GM23248 (cell line): ENCODE data around the gene AJM1. TPM values are rescaled to one million over a fixed set of nuclear protein-coding genes. Genes with fewer than 3 reads are reported as not detected.

Experiments
- DNase-seq: peaks from one replicate; pipeline ENCODE4 v3.0.0-alpha.2; 2015
- H2AFZ ChIP-seq: fragments of 200-600 bp; sonication (generic); 2 replicates; pipeline ENCODE4 v1.6.1; 2016; ENCODE audit warnings: antibody characterized with exemption
- H3F3A ChIP-seq: fragments of 200-600 bp; sonication (generic); 2 replicates; pipeline ENCODE4 v1.6.1; 2016; ENCODE audit warnings: mild to moderate bottlenecking, antibody characterized with exemption, mixed run types; ENCODE audit not compliant: insufficient read depth
- H3K27ac ChIP-seq: fragments of 200-600 bp; sonication (generic); 2 replicates; pipeline ENCODE4 v1.5.1; 2016; ENCODE audit warnings: mild to moderate bottlenecking
- H3K27me3 ChIP-seq: fragments of 200-600 bp; sonication (generic); replicated peaks from 2 replicates; pipeline ENCODE4 v1.6.1; 2016; ENCODE audit warnings: mild to moderate bottlenecking; ENCODE audit not compliant: insufficient read depth
- H3K36me3 ChIP-seq: fragments of 200-600 bp; sonication (generic); 2 replicates; pipeline ENCODE4 v1.6.1; 2016; ENCODE audit warnings: low read depth, mild to moderate bottlenecking
- H3K4me1 ChIP-seq: fragments of 200-600 bp; sonication (generic); 2 replicates; pipeline ENCODE4 v1.6.1; 2016; ENCODE audit warnings: mild to moderate bottlenecking; ENCODE audit not compliant: insufficient read depth
- H3K4me2 ChIP-seq: fragments of 200-600 bp; sonication (generic); one replicate; pipeline ENCODE4 v1.6.1; 2016; ENCODE audit warnings: mild to moderate bottlenecking; ENCODE audit not compliant: unreplicated experiment
- H3K4me3 ChIP-seq: fragments of 200-600 bp; sonication (generic); 2 replicates; pipeline ENCODE4 v1.5.1; 2016; ENCODE audit warnings: mild to moderate bottlenecking
- H3K79me2 ChIP-seq: fragments of 200-600 bp; sonication (generic); 2 replicates; pipeline ENCODE4 v1.6.1; 2016; ENCODE audit warnings: mild to moderate bottlenecking; ENCODE audit not compliant: insufficient read depth
- H3K9ac ChIP-seq: fragments of 200-600 bp; sonication (generic); 2 replicates; pipeline ENCODE4 v1.6.1; 2016; ENCODE audit warnings: mild to moderate bottlenecking
- H3K9me2 ChIP-seq: fragments of 200-600 bp; sonication (generic); 2 replicates; pipeline ENCODE4 v1.6.1; 2016; ENCODE audit warnings: mixed run types, mild to moderate bottlenecking, moderate library complexity; ENCODE audit not compliant: insufficient read depth
- H3K9me3 ChIP-seq: fragments of 200-600 bp; sonication (generic); one replicate; pipeline ENCODE4 v1.6.1; 2017; ENCODE audit warnings: low read depth
- H4K20me1 ChIP-seq: fragments of 200-600 bp; sonication (generic); 2 replicates; pipeline ENCODE4 v1.6.0; 2016; ENCODE audit not compliant: insufficient read depth
- EZH2 ChIP-seq: fragments of 200-600 bp; sonication (generic); IDR thresholded peaks from 2 replicates; pipeline ENCODE4 v1.6.1; 2018; ENCODE audit warnings: antibody characterized with exemption, mild to moderate bottlenecking; ENCODE audit not compliant: insufficient read depth, poor library complexity, severe bottlenecking
- EZH2phosphoT487 ChIP-seq: fragments of 200-600 bp; sonication (generic); IDR thresholded peaks from 2 replicates; pipeline ENCODE4 v1.6.1; 2018; ENCODE audit warnings: antibody characterized with exemption, moderate library complexity, mild to moderate bottlenecking, low read depth; ENCODE audit not compliant: insufficient read depth
- WGBS, 2 experiments: methylation state at CpG; one replicate each; pipeline ENCODE4 v1.1.6; 2015 to 2017; ENCODE audit warnings: low lambda C conversion rate in 2 of 2, low coverage in 1 of 2; ENCODE audit errors: missing lambda C conversion rate in 2 of 2; 5-methylcytosine and 5-hydroxymethylcytosine counted together
- in situ Hi-C: fragments of 300-500 bp; cut with MboI; formaldehyde crosslinking; loops from 2 replicates; pipeline ENCODE4 v1.15.0; 2020
- polyA plus RNA-seq: library from polyadenylated mRNA; unstranded; fragments of >200 nt; fragmentation: Nextera tagmentation; extraction: Ambion mirVana; gene quantifications from 2 replicates; pipeline ENCODE4 v1.2.1, GENCODE V29; 2016
- total RNA-seq: library from RNA; depleted of rRNA; stranded (reverse); fragments of >200 nt; shearing (Covaris generic); gene quantifications from 2 replicates; pipeline ENCODE4 v1.2.3, GENCODE V29; 2014

The AJM1 gene
- total and polyA plus RNA-seq, 2 experiments from 2014 or later, result 1.1 to 1.4 TPM

GRCh38 chr9:136860529-136860928 is 18.3 kb downstream of the AJM1 start:
- in situ Hi-C loops, result no loop called here
- Histone ChIP-seq H3K27me3 (no peaks in the 10 kb centered on the region), H3K4me1 (peaks cover 9% of the 10 kb centered on the region), H3K4me3 (no peak overlapping the region), H3K9me3 (no peaks in the 10 kb centered on the region), H3K27ac (no peak overlapping the region), H3K9ac (no peak overlapping the region), H2AFZ (no peak overlapping the region), H4K20me1 (no peaks in the 10 kb centered on the region), H3K36me3 (peaks cover 6% of the 10 kb centered on the region), H3K9me2 (no peaks in the 10 kb centered on the region), H3K4me2 (no peak overlapping the region), H3F3A (no peaks in the 10 kb centered on the region), H3K79me2 (peaks cover 29% of the 10 kb centered on the region)
- no peak for TF ChIP-seq EZH2phosphoT487
- no peak for TF ChIP-seq EZH2
- DNase-seq, result no peak
- 96 to 98% methylated on average over 9 of the region's 9 CpGs for WGBS, 2 experiments

DNA sequence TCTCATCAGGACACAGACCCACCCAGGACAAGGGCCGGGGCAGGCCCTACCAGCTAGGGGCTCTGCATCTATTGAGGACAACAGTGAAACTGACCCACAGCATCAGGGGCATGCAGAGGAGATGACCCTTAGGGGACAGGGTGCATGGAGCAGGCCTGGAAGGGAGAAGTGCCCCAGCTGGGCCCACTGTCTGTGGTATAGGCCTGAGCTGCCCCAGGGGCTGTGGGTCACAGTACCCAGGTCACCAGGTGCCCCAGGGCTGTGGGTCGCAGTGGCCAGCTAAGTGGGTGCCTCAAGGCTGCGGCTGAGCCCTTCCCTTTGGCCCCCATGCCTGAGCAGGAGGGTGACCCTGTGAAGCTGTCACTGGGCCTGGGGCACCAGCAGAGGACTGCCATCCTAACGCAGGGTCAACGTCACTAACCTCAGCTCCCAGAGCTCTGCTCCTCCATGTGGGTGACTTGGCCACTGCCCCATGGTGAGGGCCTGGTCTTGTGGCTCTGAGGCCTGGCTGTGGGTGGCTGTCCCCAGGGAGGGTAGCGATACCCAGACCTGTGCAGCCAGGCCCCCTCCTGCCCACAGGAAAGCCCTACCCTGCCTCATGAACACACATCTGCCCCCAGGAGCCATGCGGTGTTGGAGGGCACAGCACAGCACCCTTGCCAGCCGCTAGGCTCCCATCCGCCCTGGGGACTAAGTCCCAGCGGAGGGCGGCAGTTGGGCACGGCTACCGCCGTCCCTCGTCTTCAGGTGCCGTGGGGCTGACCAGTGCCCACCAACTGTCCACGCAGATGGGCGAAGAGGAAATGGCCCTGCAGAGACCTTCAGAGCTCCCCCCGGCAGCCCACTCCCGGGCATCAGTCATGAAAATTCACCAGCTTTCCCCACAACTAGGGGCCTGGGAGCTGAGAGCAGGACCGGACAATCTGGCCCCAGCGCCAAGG is 18.9 kb downstream of the AJM1 start:
- WGBS, 2 experiments, result 89 to 90% methylated on average over 21 of the region's 22 CpGs
- in situ Hi-C loops, result no loop called here
- H3K36me3 ChIP-seq, result peaks cover 6% of the 10 kb centered on the region
- DNase-seq, result no peak
- H3K4me3 ChIP-seq, result no peak overlapping the region
- TF ChIP-seq EZH2phosphoT487, result no peak
- TF ChIP-seq EZH2, result no peak
- H3K4me2 ChIP-seq, result no peak overlapping the region
- no peaks in the 10 kb centered on the region for H3F3A ChIP-seq
- peaks cover 9% of the 10 kb centered on the region for H3K4me1 ChIP-seq
- no peak overlapping the region for H3K9ac ChIP-seq
- no peaks in the 10 kb centered on the region for H3K9me2 ChIP-seq
- H3K27me3 ChIP-seq, result no peaks in the 10 kb centered on the region
- no peak overlapping the region for H3K27ac ChIP-seq
- no peak overlapping the region for H2AFZ ChIP-seq
- H3K9me3 ChIP-seq, result no peaks in the 10 kb centered on the region
- H3K79me2 ChIP-seq, result peaks cover 34% of the 10 kb centered on the region
- no peaks in the 10 kb centered on the region for H4K20me1 ChIP-seq

GRCh38 chr9:136861874-136862457 is 19.7 kb downstream of the AJM1 start:
- WGBS, 2 experiments, result 95 to 97% methylated on average over 26 of the region's 26 CpGs
- TF ChIP-seq EZH2 (no peak), EZH2phosphoT487 (no peak)
- DNase-seq, result no peak
- in situ Hi-C loops, result no loop called here
- Histone ChIP-seq H3K4me1 (peaks cover 13% of the 10 kb centered on the region), H3K27ac (no peak overlapping the region), H3F3A (no peaks in the 10 kb centered on the region), H3K9ac (no peak overlapping the region), H4K20me1 (no peaks in the 10 kb centered on the region), H2AFZ (no peak overlapping the region), H3K9me2 (no peaks in the 10 kb centered on the region), H3K27me3 (no peaks in the 10 kb centered on the region), H3K79me2 (peaks cover 39% of the 10 kb centered on the region), H3K36me3 (peaks cover 6% of the 10 kb centered on the region), H3K4me2 (no peak overlapping the region), H3K9me3 (no peaks in the 10 kb centered on the region), H3K4me3 (no peak overlapping the region)

- Histone ChIP-seq H3K79me2 (peaks cover 46% of the 10 kb centered on the region), H3K4me3 (no peak overlapping the region), H3K27ac (no peak overlapping the region), H3K4me2 (no peak overlapping the region), H3K9me2 (no peaks in the 10 kb centered on the region), H3K27me3 (no peaks in the 10 kb centered on the region), H3K9ac (no peak overlapping the region), H3K36me3 (peaks cover 6% of the 10 kb centered on the region), H4K20me1 (no peaks in the 10 kb centered on the region), H2AFZ (no peak overlapping the region), H3F3A (no peaks in the 10 kb centered on the region), H3K4me1 (peaks cover 15% of the 10 kb centered on the region), H3K9me3 (no peaks in the 10 kb centered on the region)
- in situ Hi-C loops, result no loop called here
- 94 to 96% methylated on average over 24 to 31 of the region's 31 CpGs for WGBS, 2 experiments
- TF ChIP-seq EZH2 (no peak), EZH2phosphoT487 (no peak)
- no peak for DNase-seq
Measured at GRCh38 chr9:136862849-136863622, 20.8 kb downstream of the AJM1 start.
